T-helper 17 cell (primary cell): ENCODE measurements around the gene WWOX. TPM values are rescaled to one million over a fixed set of nuclear protein-coding genes. Genes with fewer than 3 reads are reported as not detected.
A peak's percentile ranks its signal among the peaks of the same experiment; 100 is the strongest.

ENCODE experiments used
- ATAC-seq: fragments of 150-1000 bp; cut with Tn5 transposase; 2 replicates; pipeline ENCODE4 v1.10.0; 2021; ENCODE audit warnings: mild to moderate bottlenecking, moderate library complexity
- DNase-seq, 3 donors: peaks; one replicate each; pipeline versions ENCODE4 v3.0.0 to v3.0.0-alpha.2; 2020 to 2021
- H3K9me3 ChIP-seq: one replicate; pipeline ENCODE4 v1.7.0; 2013; ENCODE audit warnings: low read length, mild to moderate bottlenecking; ENCODE audit not compliant: control insufficient read depth, poor library complexity, severe bottlenecking
- H3K27ac Mint-ChIP-seq: one replicate; pipeline ENCODE4 v1.8.0; 2022; ENCODE audit warnings: mild to moderate bottlenecking, moderate library complexity, mixed read lengths
- H3K27me3 Mint-ChIP-seq: one replicate; pipeline ENCODE4 v1.8.0; 2022; ENCODE audit warnings: mixed read lengths
- H3K36me3 Mint-ChIP-seq: one replicate; pipeline ENCODE4 v1.8.0; 2022; ENCODE audit warnings: low read depth, mixed read lengths
- H3K4me1 Mint-ChIP-seq: one replicate; pipeline ENCODE4 v1.8.0; 2022; ENCODE audit warnings: mild to moderate bottlenecking, mixed read lengths
- H3K4me3 Mint-ChIP-seq: one replicate; pipeline ENCODE4 v1.8.0; 2022; ENCODE audit warnings: mild to moderate bottlenecking, moderate library complexity, mixed read lengths
- total RNA-seq, 4 donors: library from RNA in 2 of 4; stranded (reverse) in 2 of 4; gene quantifications; one replicate each; pipeline ENCODE4 v1.2.3 and lab custom pipeline; 2022 to 2026

The WWOX gene
- total RNA-seq, 2 donors from 2014 or later: 26.8 to 29.7 TPM

DNA sequence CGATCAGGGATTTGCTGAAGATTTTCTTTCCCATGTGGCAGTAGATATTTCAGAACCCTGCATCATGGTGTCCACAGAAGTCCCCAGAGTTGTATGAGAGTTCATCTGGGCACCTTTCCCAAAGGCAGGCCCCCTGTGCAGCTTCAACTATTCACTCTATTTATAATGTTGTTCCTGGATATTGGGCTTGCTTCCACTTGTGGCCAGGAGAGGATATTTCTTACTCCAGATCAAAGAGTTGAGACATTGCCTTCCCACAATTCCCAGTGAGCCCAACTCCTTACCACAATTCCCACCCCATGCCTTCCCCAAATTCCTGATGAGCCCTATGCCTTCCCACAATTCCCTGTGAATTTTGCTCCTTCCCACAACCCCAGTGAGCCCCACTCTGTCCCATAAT, 206.9 kb downstream of the WWOX start:
- no peaks in the 10 kb centered on the region for H3K27me3 Mint-ChIP-seq
- no peak overlapping the region for H3K27ac Mint-ChIP-seq
- peaks cover 6% of the 10 kb centered on the region for H3K4me1 Mint-ChIP-seq
- no peak for DNase-seq
- no peak overlapping the region for H3K4me3 Mint-ChIP-seq
- ATAC-seq: no peak
- no peaks in the 10 kb centered on the region for H3K9me3 ChIP-seq
- peaks cover 11% of the 10 kb centered on the region for H3K36me3 Mint-ChIP-seq

DNA sequence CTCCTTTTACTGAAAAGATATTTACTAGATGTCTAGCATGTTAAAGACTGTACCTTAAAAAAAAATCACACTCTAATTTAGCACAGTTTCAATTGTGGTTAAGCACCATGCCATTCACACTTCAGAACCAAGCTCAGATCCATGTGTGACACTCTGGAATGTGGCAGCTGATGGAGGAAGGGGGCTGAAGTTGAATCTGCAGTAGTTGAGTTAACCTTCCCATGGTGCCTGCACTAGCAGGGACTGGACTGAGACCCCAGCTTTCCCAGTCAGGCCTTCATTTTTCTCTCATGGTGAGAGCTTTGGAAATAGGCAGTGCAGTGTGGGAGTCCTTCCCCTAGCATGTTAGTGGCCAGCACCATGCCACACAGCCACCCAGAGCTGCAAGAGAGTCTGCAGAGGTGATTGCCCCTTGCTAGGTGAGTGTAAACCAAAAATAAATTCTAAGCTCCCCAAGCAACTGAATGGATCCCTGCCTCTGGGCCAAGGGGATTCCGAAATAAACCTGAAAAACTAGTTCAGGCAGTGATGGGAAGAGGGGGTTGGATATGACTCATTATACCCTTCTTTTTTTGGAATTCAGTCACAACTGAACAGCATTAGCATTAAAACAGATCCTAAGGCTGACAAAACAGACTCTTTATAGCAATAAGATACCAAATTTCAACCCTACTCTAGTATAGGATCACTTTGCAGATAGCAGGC, 208.5 kb downstream of the WWOX start:
- H3K27me3 Mint-ChIP-seq: no peaks in the 10 kb centered on the region
- H3K4me3 Mint-ChIP-seq: no peak overlapping the region
- no peak overlapping the region for H3K27ac Mint-ChIP-seq
- DNase-seq: no peak
- H3K4me1 Mint-ChIP-seq: peaks cover 6% of the 10 kb centered on the region
- H3K36me3 Mint-ChIP-seq: peaks cover 11% of the 10 kb centered on the region
- ATAC-seq: no peak
- no peaks in the 10 kb centered on the region for H3K9me3 ChIP-seq

DNA sequence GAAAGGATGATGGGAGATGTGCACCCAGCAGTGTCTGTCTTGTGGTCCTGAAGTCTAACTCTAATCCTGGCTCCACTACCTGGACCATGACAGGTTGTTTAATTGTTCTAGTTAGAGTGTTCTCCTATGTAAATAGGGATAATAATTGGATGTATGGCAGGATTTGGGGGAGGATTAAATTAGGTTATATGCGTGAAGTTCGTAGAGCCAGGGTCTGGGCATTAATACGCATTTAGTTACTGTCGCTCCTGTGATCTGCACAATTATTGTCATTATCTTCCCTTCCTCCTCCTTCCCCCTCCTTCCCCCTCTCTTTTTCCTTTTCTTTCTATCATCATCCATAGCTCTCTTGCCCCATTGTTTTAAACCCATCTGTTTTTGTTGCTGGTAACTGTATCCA, 210.3 kb downstream of the WWOX start:
- peaks cover 6% of the 10 kb centered on the region for H3K4me1 Mint-ChIP-seq
- ATAC-seq: no peak
- DNase-seq: no peak
- no peaks in the 10 kb centered on the region for H3K9me3 ChIP-seq
- no peak overlapping the region for H3K4me3 Mint-ChIP-seq
- H3K36me3 Mint-ChIP-seq: peaks cover 11% of the 10 kb centered on the region
- H3K27ac Mint-ChIP-seq: no peak overlapping the region
- H3K27me3 Mint-ChIP-seq: no peaks in the 10 kb centered on the region

DNA sequence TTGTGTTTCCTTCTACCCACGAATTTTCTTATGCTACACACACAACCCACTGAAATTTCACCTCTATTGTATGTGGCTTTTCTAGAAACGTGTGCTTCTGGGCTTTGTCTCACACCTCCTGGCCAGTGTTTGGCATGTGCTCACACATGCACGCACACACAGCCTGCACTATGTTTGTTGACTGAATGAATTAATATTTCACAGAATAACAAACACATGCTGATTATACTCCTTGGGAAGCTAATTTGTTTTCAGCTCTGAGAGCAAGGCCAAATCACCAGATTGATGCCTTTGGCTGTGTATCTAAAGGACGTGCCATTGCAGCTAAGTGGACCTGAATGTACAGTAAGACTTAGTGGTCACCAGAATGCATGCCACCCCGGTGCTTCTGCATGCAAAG, 210.7 kb downstream of the WWOX start:
- ATAC-seq (no peak), DNase-seq (no peak)
- H3K9me3 ChIP-seq: no peaks in the 10 kb centered on the region
- Mint-ChIP-seq H3K27ac (no peak overlapping the region), H3K27me3 (no peaks in the 10 kb centered on the region), H3K4me3 (no peak overlapping the region), H3K4me1 (peaks cover 6% of the 10 kb centered on the region), H3K36me3 (peaks cover 9% of the 10 kb centered on the region)

DNA sequence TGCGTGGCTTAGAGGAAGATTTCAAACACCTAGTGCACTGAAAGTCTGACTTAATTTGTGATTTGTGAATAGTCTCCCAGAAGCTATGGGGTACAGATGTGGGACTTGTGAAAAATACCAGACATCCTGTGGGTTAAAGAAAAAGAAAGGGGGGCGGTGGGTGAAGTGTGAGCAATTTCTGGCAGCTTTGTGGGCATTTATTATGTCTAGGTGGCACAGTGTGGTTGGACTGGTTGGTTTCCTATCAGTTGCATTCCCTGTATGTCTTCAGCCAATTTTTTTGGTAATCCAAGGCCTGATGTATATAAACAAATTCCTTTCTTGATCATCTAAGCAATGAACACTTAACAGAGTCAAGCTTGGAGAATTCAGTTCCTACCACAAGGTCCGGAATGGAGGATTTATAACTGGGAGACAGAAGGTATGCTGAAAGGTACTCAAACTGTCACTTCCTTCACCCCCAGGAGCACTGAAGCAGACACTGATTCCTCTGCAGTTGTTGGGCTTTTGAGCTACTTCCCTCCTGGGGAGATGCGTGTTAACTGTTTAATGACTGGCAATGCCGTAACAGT, 211.6 kb downstream of the WWOX start:
- no peaks in the 10 kb centered on the region for H3K9me3 ChIP-seq
- Mint-ChIP-seq H3K27me3 (no peaks in the 10 kb centered on the region), H3K4me1 (peaks cover 6% of the 10 kb centered on the region), H3K36me3 (peaks cover 9% of the 10 kb centered on the region), H3K4me3 (no peak overlapping the region), H3K27ac (peak overlapping the region; percentile 8)
- ATAC-seq (no peak), DNase-seq (no peak)

DNA sequence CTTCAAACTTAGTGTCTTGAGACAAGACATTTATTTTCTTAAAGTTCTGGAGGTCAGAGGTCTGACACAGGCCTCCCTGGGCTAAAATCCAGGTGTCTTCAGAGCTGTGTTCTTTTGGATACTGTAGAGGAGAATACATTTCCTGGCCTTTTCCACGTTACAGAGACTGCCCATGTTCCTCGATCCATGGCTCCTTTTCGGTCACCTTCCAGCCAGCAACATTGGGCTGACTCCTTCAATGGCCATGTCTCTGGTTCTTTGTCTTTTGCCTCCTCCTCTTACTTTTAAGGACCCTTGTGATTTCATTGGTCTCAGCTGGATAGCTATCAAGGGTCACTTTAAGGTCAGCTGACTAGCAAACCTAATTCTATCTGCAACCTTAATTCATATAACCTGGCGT, 212.4 kb downstream of the WWOX start:
- DNase-seq (no peak), ATAC-seq (no peak)
- Mint-ChIP-seq H3K36me3 (peaks cover 9% of the 10 kb centered on the region), H3K27me3 (no peaks in the 10 kb centered on the region), H3K4me3 (no peak overlapping the region), H3K4me1 (peaks cover 6% of the 10 kb centered on the region), H3K27ac (no peak overlapping the region)
- H3K9me3 ChIP-seq: no peaks in the 10 kb centered on the region

DNA sequence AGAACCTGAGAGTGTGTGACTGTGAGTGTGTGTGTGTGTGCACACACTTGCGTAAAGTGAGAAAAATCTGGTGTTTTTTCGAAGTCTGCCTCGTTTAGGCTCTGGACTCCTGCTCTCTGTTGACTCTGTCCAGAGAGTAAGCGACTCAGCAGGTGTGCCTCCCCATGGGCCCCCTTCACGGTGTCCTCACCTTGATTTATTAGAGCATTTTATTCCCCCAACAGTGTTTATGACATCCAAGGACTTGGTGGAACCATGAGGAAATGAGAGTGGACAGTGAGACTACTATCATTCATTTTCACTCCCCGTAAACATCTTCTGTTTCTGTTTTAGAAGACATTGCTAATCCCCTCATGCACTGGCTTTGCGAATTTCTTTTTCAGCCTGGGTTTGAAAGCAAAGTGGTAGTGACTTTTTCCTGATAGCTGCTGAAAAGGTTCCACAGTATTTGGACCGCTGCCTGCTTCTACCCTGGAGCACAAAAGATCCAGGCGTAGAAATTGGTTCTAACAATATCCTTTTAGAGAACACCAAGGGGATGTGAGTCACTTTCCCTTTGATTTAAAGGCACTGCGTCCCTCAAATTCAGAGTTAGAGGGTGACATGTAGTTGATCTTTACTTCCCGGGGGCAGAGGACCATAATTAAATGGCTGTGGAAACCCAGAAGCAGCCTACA, 218.2 kb downstream of the WWOX start:
- Mint-ChIP-seq H3K4me1 (peaks cover 2% of the 10 kb centered on the region), H3K27me3 (no peaks in the 10 kb centered on the region), H3K36me3 (peaks cover 6% of the 10 kb centered on the region), H3K4me3 (no peak overlapping the region), H3K27ac (no peak overlapping the region)
- H3K9me3 ChIP-seq: no peaks in the 10 kb centered on the region
- no peak for DNase-seq
- no peak for ATAC-seq

DNA sequence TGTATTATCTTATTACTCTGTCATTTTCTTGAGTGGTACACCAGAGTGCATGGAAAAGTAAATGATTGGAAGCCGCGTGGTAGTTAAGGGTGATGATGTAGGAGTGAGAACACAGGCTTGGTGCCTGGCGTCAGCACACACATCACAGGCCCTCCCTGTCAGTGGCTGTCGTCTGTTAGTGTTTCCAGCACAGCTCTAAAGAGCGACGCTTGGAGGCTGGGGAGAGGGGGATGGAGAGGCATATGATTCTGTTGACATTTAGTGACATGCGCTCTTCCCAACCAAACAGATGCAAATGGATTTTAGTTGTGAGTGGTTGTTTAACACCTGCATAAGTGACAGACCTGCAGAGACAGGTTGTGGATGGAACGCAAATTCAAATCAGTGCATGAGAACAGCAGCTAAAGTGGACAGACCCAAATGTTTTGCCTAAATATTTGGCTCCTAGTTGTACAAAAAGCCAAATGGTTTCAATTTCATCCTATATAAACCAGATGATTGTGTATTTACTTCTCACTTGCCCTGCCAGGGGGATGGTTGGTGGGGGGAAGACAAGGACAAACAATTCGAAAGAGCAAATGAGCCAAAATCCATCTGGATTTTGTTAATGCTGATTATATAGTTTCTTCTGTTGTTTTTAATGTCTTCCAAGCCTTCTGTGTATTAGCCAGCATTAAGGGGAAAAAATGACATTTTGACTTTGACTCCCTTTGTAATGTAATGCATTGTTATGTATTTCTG, 222.3 kb downstream of the WWOX start:
- H3K4me3 Mint-ChIP-seq: no peak overlapping the region
- H3K4me1 Mint-ChIP-seq: peaks cover 2% of the 10 kb centered on the region
- ATAC-seq (no peak), DNase-seq (no peak)
- H3K36me3 Mint-ChIP-seq: peaks cover 4% of the 10 kb centered on the region
- no peak overlapping the region for H3K27ac Mint-ChIP-seq
- H3K27me3 Mint-ChIP-seq: no peaks in the 10 kb centered on the region
- H3K9me3 ChIP-seq: no peaks in the 10 kb centered on the region

DNA sequence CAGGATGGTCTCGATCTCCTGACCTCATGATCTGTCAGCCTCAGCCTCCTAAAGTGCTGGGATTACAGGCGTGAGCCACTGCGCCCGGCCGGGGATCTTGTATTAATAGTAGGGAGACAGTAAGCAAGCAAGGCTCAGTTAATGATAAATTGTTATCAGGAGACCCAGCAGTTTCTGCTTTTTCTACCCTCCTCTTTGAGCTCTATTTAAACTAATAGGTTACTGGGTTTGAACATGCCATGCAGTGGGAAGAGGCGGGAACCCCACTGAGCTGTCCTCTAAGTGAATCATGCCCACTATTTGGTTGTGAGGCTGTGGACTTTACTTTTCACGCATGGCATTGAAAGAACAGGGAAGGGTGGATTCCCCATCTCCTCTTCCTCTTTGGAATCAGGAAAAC, 223.9 kb downstream of the WWOX start:
- Mint-ChIP-seq H3K27ac (no peak overlapping the region), H3K4me3 (no peak overlapping the region), H3K4me1 (peaks cover 2% of the 10 kb centered on the region), H3K27me3 (no peaks in the 10 kb centered on the region), H3K36me3 (no peaks in the 10 kb centered on the region)
- H3K9me3 ChIP-seq: no peaks in the 10 kb centered on the region
- ATAC-seq (no peak), DNase-seq (no peak)

DNA sequence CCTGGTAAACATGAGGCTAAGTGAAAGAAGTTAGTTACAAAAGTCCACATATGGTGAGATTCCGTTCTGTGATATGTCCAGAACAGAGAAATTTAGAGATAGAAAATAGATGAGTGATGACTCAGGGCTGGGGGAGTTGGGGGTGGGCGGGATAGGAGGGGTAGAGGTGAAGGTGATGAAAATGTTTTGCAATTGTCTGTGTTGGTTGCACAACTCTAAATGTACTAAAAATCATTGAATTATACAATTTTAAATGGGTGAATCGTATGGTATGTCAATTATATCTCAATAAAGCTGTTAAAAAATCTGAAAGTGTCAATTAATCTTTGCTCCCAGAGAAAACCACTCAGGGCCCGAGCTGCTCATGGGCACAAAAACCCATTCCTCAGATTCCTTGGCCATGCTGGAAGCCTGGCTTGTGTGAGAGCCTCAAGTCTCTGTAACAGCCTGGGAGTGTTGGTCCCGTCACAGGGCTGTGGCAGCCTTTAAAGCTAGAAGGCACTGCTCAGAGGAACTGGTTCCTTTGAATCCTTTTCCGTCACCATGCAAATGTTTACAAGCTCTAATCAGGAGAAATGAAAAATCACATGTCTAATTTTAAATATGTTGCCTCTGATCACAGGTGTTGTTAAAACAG, 225.3 kb downstream of the WWOX start:
- ATAC-seq (no peak), DNase-seq (no peak)
- H3K36me3 Mint-ChIP-seq: peaks cover 2% of the 10 kb centered on the region
- no peaks in the 10 kb centered on the region for H3K9me3 ChIP-seq
- no peak overlapping the region for H3K4me3 Mint-ChIP-seq
- no peak overlapping the region for H3K27ac Mint-ChIP-seq
- peaks cover 2% of the 10 kb centered on the region for H3K4me1 Mint-ChIP-seq
- H3K27me3 Mint-ChIP-seq: no peaks in the 10 kb centered on the region

DNA sequence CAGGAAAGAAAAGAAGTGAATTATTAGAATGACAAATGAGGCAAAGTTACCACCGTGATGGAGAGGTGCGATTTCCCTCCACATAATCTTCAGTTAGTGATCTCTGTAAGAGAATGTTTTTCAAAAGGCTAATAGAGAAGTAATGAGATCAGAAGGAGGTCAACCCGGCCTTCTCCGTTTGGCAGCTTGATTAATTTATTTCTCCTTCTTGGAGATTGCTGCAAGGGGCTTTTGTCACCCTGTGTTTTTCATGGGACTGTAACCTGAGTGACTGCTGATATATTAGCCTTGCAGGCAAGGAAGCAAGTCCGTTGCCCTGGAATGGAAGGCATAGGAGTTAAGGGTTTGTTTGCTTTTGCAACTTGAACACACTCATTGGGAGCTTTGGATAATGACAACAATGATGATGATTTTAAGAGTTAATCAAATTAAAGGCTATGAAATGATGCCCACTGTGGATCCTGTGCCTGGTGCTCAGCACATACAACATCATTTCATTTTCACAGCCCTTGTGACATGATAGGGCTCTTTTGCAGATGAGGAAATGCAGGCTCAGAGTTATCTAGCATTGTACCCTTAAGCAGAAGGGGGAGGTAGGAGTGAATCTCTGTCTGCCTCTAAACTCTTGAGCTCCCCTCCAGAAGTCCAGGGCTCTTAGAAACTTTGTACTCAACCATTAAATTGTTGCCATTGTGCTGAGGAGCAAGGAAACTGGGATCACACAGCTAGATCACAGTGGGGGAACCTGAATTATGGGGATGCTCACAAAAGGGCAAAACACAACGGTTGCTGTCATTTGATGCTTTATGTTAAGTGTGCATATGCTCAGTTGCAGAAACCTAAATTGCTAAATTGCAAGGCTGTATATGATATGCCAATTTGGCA, 226.3 kb downstream of the WWOX start:
- H3K9me3 ChIP-seq: no peaks in the 10 kb centered on the region
- ATAC-seq: no peak
- Mint-ChIP-seq H3K4me3 (no peak overlapping the region), H3K27ac (no peak overlapping the region), H3K4me1 (peaks cover 2% of the 10 kb centered on the region), H3K36me3 (peaks cover 2% of the 10 kb centered on the region), H3K27me3 (no peaks in the 10 kb centered on the region)
- DNase-seq: no peak

DNA sequence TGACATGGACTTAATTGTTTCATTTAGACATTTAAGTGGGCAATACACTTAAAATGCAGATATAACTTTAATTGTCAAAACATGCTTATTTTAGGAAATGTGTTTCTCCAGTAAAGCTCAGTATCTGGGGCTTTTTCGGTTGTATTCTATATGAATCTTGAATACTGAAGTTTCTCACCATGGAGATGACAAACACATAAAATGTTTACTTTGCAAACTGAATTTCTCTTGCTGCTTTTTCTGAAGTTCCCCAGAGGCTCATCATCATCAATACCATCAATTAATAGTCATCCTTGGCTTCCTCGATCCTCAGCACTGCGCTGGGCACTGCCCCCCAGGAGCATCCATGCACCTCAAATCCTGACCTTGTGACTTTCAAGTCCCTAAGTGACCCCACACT, 227.3 kb downstream of the WWOX start:
- H3K4me1 Mint-ChIP-seq: no peaks in the 10 kb centered on the region
- no peaks in the 10 kb centered on the region for H3K9me3 ChIP-seq
- H3K27ac Mint-ChIP-seq: no peak overlapping the region
- no peaks in the 10 kb centered on the region for H3K27me3 Mint-ChIP-seq
- peaks cover 2% of the 10 kb centered on the region for H3K36me3 Mint-ChIP-seq
- ATAC-seq: no peak
- no peak for DNase-seq
- no peak overlapping the region for H3K4me3 Mint-ChIP-seq
